Neural crest cell (in vitro differentiated cells): ENCODE measurements around the gene ADGRG4. TPM values are rescaled to one million over a fixed set of nuclear protein-coding genes. Genes with fewer than 3 reads are reported as not detected.
"Not testable (repeated sequence)": the region's sequence is repeated elsewhere in the genome, so short reads cannot be mapped to it uniquely, and the experiment has no call there.

Experiments
- DNase-seq: peaks from one replicate; pipeline ENCODE4 v3.0.0; 2021; ENCODE audit warnings: low read depth, mixed read lengths, low spot score
- H3K27ac Mint-ChIP-seq: one replicate; pipeline ENCODE4 v1.8.0; 2021; ENCODE audit warnings: mild to moderate bottlenecking, mixed read lengths; ENCODE audit not compliant: unreplicated experiment
- H3K27me3 Mint-ChIP-seq: 2 replicates; pipeline ENCODE4 v1.8.0; 2021; ENCODE audit warnings: low read depth, mild to moderate bottlenecking, mixed read lengths
- H3K36me3 Mint-ChIP-seq: 2 replicates; pipeline ENCODE4 v1.8.0; 2021; ENCODE audit warnings: low read depth, mild to moderate bottlenecking, mixed read lengths
- H3K4me1 Mint-ChIP-seq: 2 replicates; pipeline ENCODE4 v1.8.0; 2021; ENCODE audit warnings: mixed read lengths
- H3K4me3 Mint-ChIP-seq: one replicate; pipeline ENCODE4 v1.8.0; 2021; ENCODE audit warnings: mild to moderate bottlenecking, mixed read lengths
- H3K9me3 Mint-ChIP-seq: 2 replicates; pipeline ENCODE4 v1.8.0; 2021; ENCODE audit warnings: mixed read lengths
- total RNA-seq: library from RNA; stranded (reverse); gene quantifications from 2 replicates; pipeline ENCODE4 v1.2.1, GENCODE V29; 2021
- TF ChIP-seq, protein P1 (sequence below): fragments of 200-600 bp; sonication (generic); conservative IDR thresholded peaks from 2 replicates; pipeline ENCODE4 v1.5.0; 2021; ENCODE audit warnings: antibody characterized with exemption, mild to moderate bottlenecking

ADGRG4 gene
- total RNA-seq, 1 donor from 2014 or later = not detected

DNA sequence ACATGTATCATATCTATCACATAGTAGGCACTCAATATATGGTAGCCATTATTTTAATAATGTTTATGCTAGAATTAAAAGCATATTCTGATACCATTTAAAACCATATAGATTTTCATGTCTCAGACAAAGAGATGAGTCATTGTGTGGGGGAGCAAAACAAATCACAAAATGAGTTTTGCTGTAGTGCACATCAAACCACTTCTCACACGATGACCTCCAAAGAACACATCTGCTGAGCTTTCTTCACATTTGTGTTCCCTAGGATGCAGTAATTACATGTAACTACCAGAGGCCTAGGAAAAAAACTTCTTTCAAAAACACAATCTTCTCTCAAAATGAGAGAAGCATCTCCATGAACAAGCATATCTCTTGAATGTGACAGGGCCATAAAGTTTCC lies 130.9 kb downstream of the ADGRG4 start:
- peaks cover 9% of the 10 kb centered on the region for H3K9me3 Mint-ChIP-seq
- TF ChIP-seq, protein P1, sequence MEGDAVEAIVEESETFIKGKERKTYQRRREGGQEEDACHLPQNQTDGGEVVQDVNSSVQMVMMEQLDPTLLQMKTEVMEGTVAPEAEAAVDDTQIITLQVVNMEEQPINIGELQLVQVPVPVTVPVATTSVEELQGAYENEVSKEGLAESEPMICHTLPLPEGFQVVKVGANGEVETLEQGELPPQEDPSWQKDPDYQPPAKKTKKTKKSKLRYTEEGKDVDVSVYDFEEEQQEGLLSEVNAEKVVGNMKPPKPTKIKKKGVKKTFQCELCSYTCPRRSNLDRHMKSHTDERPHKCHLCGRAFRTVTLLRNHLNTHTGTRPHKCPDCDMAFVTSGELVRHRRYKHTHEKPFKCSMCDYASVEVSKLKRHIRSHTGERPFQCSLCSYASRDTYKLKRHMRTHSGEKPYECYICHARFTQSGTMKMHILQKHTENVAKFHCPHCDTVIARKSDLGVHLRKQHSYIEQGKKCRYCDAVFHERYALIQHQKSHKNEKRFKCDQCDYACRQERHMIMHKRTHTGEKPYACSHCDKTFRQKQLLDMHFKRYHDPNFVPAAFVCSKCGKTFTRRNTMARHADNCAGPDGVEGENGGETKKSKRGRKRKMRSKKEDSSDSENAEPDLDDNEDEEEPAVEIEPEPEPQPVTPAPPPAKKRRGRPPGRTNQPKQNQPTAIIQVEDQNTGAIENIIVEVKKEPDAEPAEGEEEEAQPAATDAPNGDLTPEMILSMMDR = no peak
- H3K36me3 Mint-ChIP-seq = no peaks in the 10 kb centered on the region
- H3K4me3 Mint-ChIP-seq = no peak overlapping the region
- H3K27ac Mint-ChIP-seq = no peak overlapping the region
- H3K4me1 Mint-ChIP-seq = no peaks in the 10 kb centered on the region
- no peaks in the 10 kb centered on the region for H3K27me3 Mint-ChIP-seq
- DNase-seq = no peak

DNA sequence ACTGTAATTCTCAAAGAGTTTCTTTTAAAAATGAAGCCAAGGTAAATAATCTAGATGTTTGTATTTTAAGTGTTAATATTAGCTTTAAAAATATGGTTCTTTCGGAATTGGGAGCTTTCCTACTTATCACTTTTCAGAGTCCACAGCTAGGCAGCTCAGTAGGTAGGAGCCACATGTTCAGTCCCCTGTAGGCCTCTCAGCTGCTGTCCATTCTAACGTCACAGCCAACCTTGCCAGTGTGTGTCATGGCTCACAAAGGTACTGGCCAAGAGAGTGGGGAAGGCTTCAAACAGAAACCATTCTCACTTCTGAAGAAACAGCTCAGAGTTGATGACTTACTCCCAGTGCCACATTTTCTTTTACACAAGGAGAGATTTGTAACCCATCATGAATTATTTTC lies 137.0 kb downstream of the ADGRG4 start:
- Mint-ChIP-seq H3K4me3 (no peak overlapping the region), H3K36me3 (no peaks in the 10 kb centered on the region), H3K4me1 (no peaks in the 10 kb centered on the region), H3K9me3 (peaks cover 11% of the 10 kb centered on the region), H3K27ac (no peak overlapping the region), H3K27me3 (no peaks in the 10 kb centered on the region)
- DNase-seq = no peak
- TF ChIP-seq, protein P1 = no peak

- no peaks in the 10 kb centered on the region for H3K4me1 Mint-ChIP-seq
- no peak overlapping the region for H3K4me3 Mint-ChIP-seq
- peaks cover 11% of the 10 kb centered on the region for H3K9me3 Mint-ChIP-seq
- no peaks in the 10 kb centered on the region for H3K27me3 Mint-ChIP-seq
- DNase-seq = no peak
- no peaks in the 10 kb centered on the region for H3K36me3 Mint-ChIP-seq
- TF ChIP-seq, protein P1 = no peak
- H3K27ac Mint-ChIP-seq = no peak overlapping the region
Observed at GRCh38 chrX:136438192-136438591, 137.4 kb downstream of the ADGRG4 start.

- not testable (repeated sequence) for H3K27me3 Mint-ChIP-seq, DNase-seq, H3K4me3 Mint-ChIP-seq, H3K4me1 Mint-ChIP-seq, H3K9me3 Mint-ChIP-seq, H3K27ac Mint-ChIP-seq, H3K36me3 Mint-ChIP-seq
Observed at GRCh38 chrX:136445674-136446073, 144.9 kb downstream of the ADGRG4 start.

DNA sequence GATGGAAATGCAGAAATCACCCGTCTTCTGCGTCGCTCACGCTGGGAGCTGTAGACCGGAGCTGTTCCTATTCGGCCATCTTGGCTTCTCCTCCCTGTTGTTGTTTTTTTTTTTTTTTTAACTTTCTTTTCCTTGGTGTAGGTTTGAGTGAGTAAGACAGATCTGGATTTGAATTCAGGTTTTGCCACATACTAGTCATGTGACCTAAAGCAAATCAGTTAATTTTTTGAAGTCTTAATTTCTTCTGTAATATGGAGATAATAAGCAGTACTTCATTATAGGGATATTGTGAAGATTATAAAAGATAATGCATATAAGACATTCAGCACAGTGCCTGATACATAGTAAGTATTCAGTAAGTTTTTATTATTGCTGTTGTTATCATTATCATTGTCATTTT lies 145.4 kb downstream of the ADGRG4 start:
- H3K4me3 Mint-ChIP-seq = no peak overlapping the region
- H3K27me3 Mint-ChIP-seq = no peaks in the 10 kb centered on the region
- H3K9me3 Mint-ChIP-seq = no peaks in the 10 kb centered on the region

GRCh38 chrX:136447308-136447707 lies 146.5 kb downstream of the ADGRG4 start:
- Mint-ChIP-seq H3K4me1 (no peaks in the 10 kb centered on the region), H3K27ac (no peak overlapping the region), H3K36me3 (no peaks in the 10 kb centered on the region), H3K4me3 (no peak overlapping the region), H3K27me3 (no peaks in the 10 kb centered on the region), H3K9me3 (no peaks in the 10 kb centered on the region)
- DNase-seq = no peak
- TF ChIP-seq, protein P1 = no peak

More for the DNA sequence above, 145.4 kb downstream of the ADGRG4 start:
- H3K36me3 Mint-ChIP-seq = no peaks in the 10 kb centered on the region
- H3K4me1 Mint-ChIP-seq = no peaks in the 10 kb centered on the region
- TF ChIP-seq, protein P1 = no peak
- H3K27ac Mint-ChIP-seq = no peak overlapping the region
- no peak for DNase-seq
